Fibroblast of mammary gland (primary cell): Measurements from ENCODE around the gene IL1F10.

Source experiments
- DNase-seq: peaks from one replicate; pipeline ENCODE4 v3.0.0-alpha.2; 2010; ENCODE audit warnings: low read depth
- H3K4me3 ChIP-seq: 2 replicates; pipeline ENCODE4 v1.5.1; 2011; ENCODE audit warnings: low read depth, mild to moderate bottlenecking, low read length, moderate library complexity; ENCODE audit not compliant: control insufficient read depth
- CTCF ChIP-seq: conservative IDR thresholded peaks from 2 replicates; pipeline ENCODE4 v1.5.1; 2011; ENCODE audit warnings: low read depth, low read length, inconsistent platforms; ENCODE audit not compliant: control insufficient read depth, insufficient read depth

IL1F10 gene

GRCh38 chr2:113122364-113122763 is 54.6 kb downstream of the IL1F10 start:
- no peak for TF ChIP-seq CTCF
- no peak overlapping the region for H3K4me3 ChIP-seq
- no peak for DNase-seq

GRCh38 chr2:113123726-113124125 is 56.0 kb downstream of the IL1F10 start:
- no peak for TF ChIP-seq CTCF
- no peak overlapping the region for H3K4me3 ChIP-seq
- DNase-seq: no peak

GRCh38 chr2:113124181-113124961 is 56.6 kb downstream of the IL1F10 start:
- peak; percentile 53 for DNase-seq
- no peak for TF ChIP-seq CTCF
- no peak overlapping the region for H3K4me3 ChIP-seq
